HepG2 (cell line): Measurements from ENCODE around the gene COBLL1. TPM values are rescaled to one million over a fixed set of nuclear protein-coding genes. Genes with fewer than 3 reads are reported as not detected.

Source experiments
- CCAR2 ChIP-seq: fragments of 200-400 bp; formaldehyde crosslinking; optimal IDR thresholded peaks from 2 replicates; pipeline ENCODE3; 2018; ENCODE audit warnings: low read depth, mild to moderate bottlenecking, low read length, moderate library complexity
- CHD4 ChIP-seq: fragments of 200-600 bp; sonication (generic); IDR thresholded peaks from 2 replicates; pipeline ENCODE4 v1.7.0; 2017; ENCODE audit warnings: mild to moderate bottlenecking, low read length, borderline replicate concordance
- ELF1 ChIP-seq: sonication (generic); formaldehyde crosslinking; IDR thresholded peaks from 2 replicates; pipeline ENCODE4 v1.4.0; 2020; ENCODE audit warnings: missing genetic modification reagents
- ELF4 ChIP-seq: sonication (generic); formaldehyde crosslinking; IDR thresholded peaks from 2 replicates; pipeline ENCODE4 v1.5.0; 2020; ENCODE audit warnings: missing genetic modification reagents, mild to moderate bottlenecking, moderate library complexity, borderline replicate concordance
- HNF4A ChIP-seq: sonication (generic); formaldehyde crosslinking; IDR thresholded peaks from 2 replicates; pipeline ENCODE4 v1.4.0; 2020; ENCODE audit warnings: missing genetic modification reagents
- JARID2 ChIP-seq: sonication (generic); formaldehyde crosslinking; IDR thresholded peaks from 2 replicates; pipeline ENCODE4 v1.8.1; 2023; ENCODE audit warnings: missing genetic modification reagents, inconsistent platforms; ENCODE audit not compliant: insufficient replicate concordance
- ZNF235 ChIP-seq: sonication (generic); formaldehyde crosslinking; IDR thresholded peaks from 2 replicates; pipeline ENCODE4 v1.8.1; 2023; ENCODE audit warnings: mild to moderate bottlenecking, missing genetic modification reagents, borderline replicate concordance
- ZNF615 ChIP-seq: sonication (generic); formaldehyde crosslinking; IDR thresholded peaks from 2 replicates; pipeline ENCODE4 v1.5.0; 2020; ENCODE audit warnings: mild to moderate bottlenecking, missing genetic modification reagents, borderline replicate concordance
- ZNF629 ChIP-seq: sonication (generic); formaldehyde crosslinking; conservative IDR thresholded peaks from 2 replicates; pipeline ENCODE4 v1.5.0; 2020; ENCODE audit warnings: missing genetic modification reagents
- ZNF839 ChIP-seq: sonication (generic); formaldehyde crosslinking; IDR thresholded peaks from 2 replicates; pipeline ENCODE4 v1.4.0; 2020; ENCODE audit warnings: missing genetic modification reagents, mild to moderate bottlenecking, borderline replicate concordance
- polyA plus RNA-seq, 8 experiments: library from polyadenylated mRNA; depleted of rRNA in 3 of 8; stranded (reverse) in 7 of 8; unstranded in 1 of 8; fragments of >200 nt; fragmentation: Illumina TruSeq in 4 of 8; extraction: Trizol in 4 of 8; gene quantifications; 2 replicates each; pipeline versions ENCODE4 v1.2.1 to v1.2.3, GENCODE V29; 2011 to 2016; ENCODE audit warnings: low read depth in 4 of 8, missing spikeins in 1 of 8, mixed read lengths in 1 of 8; ENCODE audit not compliant: insufficient read depth in 1 of 8
- total RNA-seq, 5 experiments: library from RNA; depleted of rRNA; stranded (reverse); fragments of >200 nt; fragmentation: Illumina TruSeq; extraction: Trizol; gene quantifications; 2 replicates each; pipeline ENCODE4 v1.2.3, GENCODE V29; 2016; ENCODE audit warnings: low read depth in 1 of 5
- TF ChIP-seq, protein P1 (sequence below), 2 experiments: sonication (generic) in 1 of 2; formaldehyde crosslinking in 1 of 2; IDR thresholded peaks; 2 replicates each; pipeline versions ENCODE4 v1.4.0 to v1.6.1; 2016 to 2020; ENCODE audit warnings: borderline replicate concordance in 1 of 2, low read depth in 1 of 2, mild to moderate bottlenecking in 1 of 2, missing genetic modification reagents in 1 of 2
- TF ChIP-seq, protein P2 (sequence below): sonication (generic); formaldehyde crosslinking; IDR thresholded peaks from 2 replicates; pipeline ENCODE4 v1.8.0; 2022; ENCODE audit warnings: missing genetic modification reagents, mild to moderate bottlenecking, borderline replicate concordance
- TF ChIP-seq, protein P3 (sequence below): sonication (generic); formaldehyde crosslinking; IDR thresholded peaks from 2 replicates; pipeline ENCODE4 v1.4.0; 2020; ENCODE audit warnings: mild to moderate bottlenecking, missing genetic modification reagents
- TF ChIP-seq, protein P4 (sequence below): sonication (generic); formaldehyde crosslinking; IDR thresholded peaks from 2 replicates; pipeline ENCODE4 v1.4.0; 2020; ENCODE audit warnings: missing genetic modification reagents
- TF ChIP-seq, protein P5 (sequence below): sonication (generic); formaldehyde crosslinking; IDR thresholded peaks from 2 replicates; pipeline ENCODE4 v1.4.0; 2020; ENCODE audit warnings: mild to moderate bottlenecking, missing genetic modification reagents

COBLL1 gene
- total and polyA plus RNA-seq, 2 of the 13 experiments (the other 11 are each of a cell fraction or from before 2014, with no cell fraction given) = 32.6 to 86.8 TPM

DNA sequence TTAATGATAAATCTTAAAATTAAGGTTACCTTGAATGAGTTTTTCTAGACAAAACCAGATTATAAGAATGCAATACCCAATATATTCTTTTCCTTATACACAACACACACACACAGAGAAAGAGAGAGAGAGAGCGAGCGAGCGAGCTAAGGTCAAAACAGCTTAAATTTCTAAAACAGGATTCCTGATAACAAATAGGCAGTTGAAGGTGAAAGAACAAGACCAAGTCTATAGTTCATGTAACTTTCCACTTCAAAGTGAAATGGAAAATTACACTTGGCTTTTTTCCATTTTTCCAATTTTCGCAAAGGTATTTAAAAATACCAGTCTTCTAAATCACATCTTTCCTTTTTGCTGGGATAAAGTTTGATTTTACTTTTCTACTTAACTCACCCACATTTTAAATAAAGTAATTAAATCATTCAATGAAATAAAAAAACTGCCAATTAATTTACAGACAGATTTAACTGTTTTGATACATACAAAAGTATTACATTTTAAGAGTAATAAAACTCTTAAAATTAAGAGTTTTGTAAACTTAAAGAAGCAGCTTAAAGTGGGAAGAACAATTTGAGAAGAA is 98.8 kb downstream of the COBLL1 start (continued):
- TF ChIP-seq, protein P1, sequence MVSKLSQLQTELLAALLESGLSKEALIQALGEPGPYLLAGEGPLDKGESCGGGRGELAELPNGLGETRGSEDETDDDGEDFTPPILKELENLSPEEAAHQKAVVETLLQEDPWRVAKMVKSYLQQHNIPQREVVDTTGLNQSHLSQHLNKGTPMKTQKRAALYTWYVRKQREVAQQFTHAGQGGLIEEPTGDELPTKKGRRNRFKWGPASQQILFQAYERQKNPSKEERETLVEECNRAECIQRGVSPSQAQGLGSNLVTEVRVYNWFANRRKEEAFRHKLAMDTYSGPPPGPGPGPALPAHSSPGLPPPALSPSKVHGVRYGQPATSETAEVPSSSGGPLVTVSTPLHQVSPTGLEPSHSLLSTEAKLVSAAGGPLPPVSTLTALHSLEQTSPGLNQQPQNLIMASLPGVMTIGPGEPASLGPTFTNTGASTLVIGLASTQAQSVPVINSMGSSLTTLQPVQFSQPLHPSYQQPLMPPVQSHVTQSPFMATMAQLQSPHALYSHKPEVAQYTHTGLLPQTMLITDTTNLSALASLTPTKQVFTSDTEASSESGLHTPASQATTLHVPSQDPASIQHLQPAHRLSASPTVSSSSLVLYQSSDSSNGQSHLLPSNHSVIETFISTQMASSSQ (IDR thresholded peaks at IDR 0.05; ENCODE audit: low read depth) = peak; percentile 85
- TF ChIP-seq, protein P1 (CRISPR knock-in tag; IDR thresholded peaks at IDR 0.05; ENCODE audit: borderline replicate concordance) = peak; percentile 82; the same call in 1 of the 2 replicates
- TF ChIP-seq, protein P2, sequence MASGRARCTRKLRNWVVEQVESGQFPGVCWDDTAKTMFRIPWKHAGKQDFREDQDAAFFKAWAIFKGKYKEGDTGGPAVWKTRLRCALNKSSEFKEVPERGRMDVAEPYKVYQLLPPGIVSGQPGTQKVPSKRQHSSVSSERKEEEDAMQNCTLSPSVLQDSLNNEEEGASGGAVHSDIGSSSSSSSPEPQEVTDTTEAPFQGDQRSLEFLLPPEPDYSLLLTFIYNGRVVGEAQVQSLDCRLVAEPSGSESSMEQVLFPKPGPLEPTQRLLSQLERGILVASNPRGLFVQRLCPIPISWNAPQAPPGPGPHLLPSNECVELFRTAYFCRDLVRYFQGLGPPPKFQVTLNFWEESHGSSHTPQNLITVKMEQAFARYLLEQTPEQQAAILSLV (CRISPR knock-in tag) = no peak
- 0 out of 2 replicates have a peak, but pooled peaks have one; percentile 6 for TF ChIP-seq ELF4 (CRISPR knock-in tag)
- TF ChIP-seq ZNF629 (CRISPR knock-in tag) = 0 out of 2 replicates have a peak, but pooled peaks have one; percentile 18
- peak; percentile 41; the same call in 1 of the 2 replicates for TF ChIP-seq ELF1
- TF ChIP-seq CHD4 = peak; percentile 95; the same call in 1 of the 2 replicates
- no peak for TF ChIP-seq JARID2 (CRISPR knock-in tag)
- TF ChIP-seq ZNF235 = no peak
- TF ChIP-seq, protein P3, sequence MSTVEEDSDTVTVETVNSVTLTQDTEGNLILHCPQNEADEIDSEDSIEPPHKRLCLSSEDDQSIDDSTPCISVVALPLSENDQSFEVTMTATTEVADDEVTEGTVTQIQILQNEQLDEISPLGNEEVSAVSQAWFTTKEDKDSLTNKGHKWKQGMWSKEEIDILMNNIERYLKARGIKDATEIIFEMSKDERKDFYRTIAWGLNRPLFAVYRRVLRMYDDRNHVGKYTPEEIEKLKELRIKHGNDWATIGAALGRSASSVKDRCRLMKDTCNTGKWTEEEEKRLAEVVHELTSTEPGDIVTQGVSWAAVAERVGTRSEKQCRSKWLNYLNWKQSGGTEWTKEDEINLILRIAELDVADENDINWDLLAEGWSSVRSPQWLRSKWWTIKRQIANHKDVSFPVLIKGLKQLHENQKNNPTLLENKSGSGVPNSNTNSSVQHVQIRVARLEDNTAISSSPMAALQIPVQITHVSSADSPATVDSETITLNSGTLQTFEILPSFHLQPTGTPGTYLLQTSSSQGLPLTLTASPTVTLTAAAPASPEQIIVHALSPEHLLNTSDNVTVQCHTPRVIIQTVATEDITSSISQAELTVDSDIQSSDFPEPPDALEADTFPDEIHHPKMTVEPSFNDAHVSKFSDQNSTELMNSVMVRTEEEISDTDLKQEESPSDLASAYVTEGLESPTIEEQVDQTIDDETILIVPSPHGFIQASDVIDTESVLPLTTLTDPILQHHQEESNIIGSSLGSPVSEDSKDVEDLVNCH (CRISPR knock-in tag) = no peak
- TF ChIP-seq ZNF839 (CRISPR knock-in tag) = no peak
- TF ChIP-seq CCAR2 = no peak
- TF ChIP-seq, protein P4, sequence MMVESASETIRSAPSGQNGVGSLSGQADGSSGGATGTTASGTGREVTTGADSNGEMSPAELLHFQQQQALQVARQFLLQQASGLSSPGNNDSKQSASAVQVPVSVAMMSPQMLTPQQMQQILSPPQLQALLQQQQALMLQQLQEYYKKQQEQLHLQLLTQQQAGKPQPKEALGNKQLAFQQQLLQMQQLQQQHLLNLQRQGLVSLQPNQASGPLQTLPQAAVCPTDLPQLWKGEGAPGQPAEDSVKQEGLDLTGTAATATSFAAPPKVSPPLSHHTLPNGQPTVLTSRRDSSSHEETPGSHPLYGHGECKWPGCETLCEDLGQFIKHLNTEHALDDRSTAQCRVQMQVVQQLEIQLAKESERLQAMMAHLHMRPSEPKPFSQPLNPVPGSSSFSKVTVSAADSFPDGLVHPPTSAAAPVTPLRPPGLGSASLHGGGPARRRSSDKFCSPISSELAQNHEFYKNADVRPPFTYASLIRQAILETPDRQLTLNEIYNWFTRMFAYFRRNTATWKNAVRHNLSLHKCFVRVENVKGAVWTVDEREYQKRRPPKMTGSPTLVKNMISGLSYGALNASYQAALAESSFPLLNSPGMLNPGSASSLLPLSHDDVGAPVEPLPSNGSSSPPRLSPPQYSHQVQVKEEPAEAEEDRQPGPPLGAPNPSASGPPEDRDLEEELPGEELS (CRISPR knock-in tag) = peak; percentile 88
- no peak for TF ChIP-seq ZNF615 (CRISPR knock-in tag)
- TF ChIP-seq, protein P5, sequence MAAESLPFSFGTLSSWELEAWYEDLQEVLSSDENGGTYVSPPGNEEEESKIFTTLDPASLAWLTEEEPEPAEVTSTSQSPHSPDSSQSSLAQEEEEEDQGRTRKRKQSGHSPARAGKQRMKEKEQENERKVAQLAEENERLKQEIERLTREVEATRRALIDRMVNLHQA (CRISPR knock-in tag) = peak; percentile 60; the same call in 1 of the 2 replicates
- TF ChIP-seq HNF4A (CRISPR knock-in tag) = peak; percentile 98
